GM19099 (cell line): Measurements from ENCODE around the gene MOV10.

Experiments used
- POLR2A ChIP-seq: IDR thresholded peaks from 3 replicates; pipeline ENCODE4 v1.6.1; 2011; ENCODE audit warnings: low read depth; ENCODE audit not compliant: insufficient read length; ENCODE audit errors: extremely low read depth

MOV10 gene

GRCh38 chr1:112666946-112667345, 7.5 kb upstream of the MOV10 start:
- no peak for TF ChIP-seq POLR2A

GRCh38 chr1:112672009-112672408, 2.5 kb upstream of the MOV10 start:
- TF ChIP-seq POLR2A, result no peak

GRCh38 chr1:112672842-112673241, 1.6 kb upstream of the MOV10 start:
- TF ChIP-seq POLR2A, result no peak

- TF ChIP-seq POLR2A, result no peak
Observed at GRCh38 chr1:112673592-112674439, 643 bp upstream of the MOV10 start.

- no peak for TF ChIP-seq POLR2A
Observed at GRCh38 chr1:112674986-112675727, 698 bp downstream of the MOV10 start.

GRCh38 chr1:112675728-112676381, 1.4 kb downstream of the MOV10 start:
- TF ChIP-seq POLR2A, result no peak

GRCh38 chr1:112676543-112676942, 2.1 kb downstream of the MOV10 start:
- TF ChIP-seq POLR2A, result no peak

GRCh38 chr1:112677501-112677900, 3.0 kb downstream of the MOV10 start:
- no peak for TF ChIP-seq POLR2A

GRCh38 chr1:112678605-112679004, 4.1 kb downstream of the MOV10 start:
- TF ChIP-seq POLR2A, result no peak

- no peak for TF ChIP-seq POLR2A
Observed at GRCh38 chr1:112685913-112686312, 11.5 kb downstream of the MOV10 start.

- TF ChIP-seq POLR2A, result no peak
Observed at GRCh38 chr1:112686417-112686816, 12.0 kb downstream of the MOV10 start.

GRCh38 chr1:112686835-112687234, 12.4 kb downstream of the MOV10 start:
- TF ChIP-seq POLR2A, result no peak

GRCh38 chr1:112687361-112687760, 12.9 kb downstream of the MOV10 start:
- no peak for TF ChIP-seq POLR2A

GRCh38 chr1:112687785-112688496, 13.5 kb downstream of the MOV10 start:
- no peak for TF ChIP-seq POLR2A

GRCh38 chr1:112688781-112689193, 14.3 kb downstream of the MOV10 start:
- no peak for TF ChIP-seq POLR2A

GRCh38 chr1:112689196-112689841, 14.9 kb downstream of the MOV10 start:
- no peak for TF ChIP-seq POLR2A
